Measurements from ENCODE around the gene MAML2.

GRCh38 chr11:96316869-96317268, 26.1 kb downstream of the MAML2 start:
- TF ChIP-seq CTCF (IDR thresholded peaks at IDR 0.05) (no peak), SIN3A (IDR thresholded peaks at IDR 0.05; ENCODE audit: borderline replicate concordance, insufficient read depth, low read depth, low read length) (no peak)

All from Panc1 (cell line).